Esophagus squamous epithelium (tissue), 4 donors: Measurements from ENCODE around the gene RGPD6.
"Not testable (repeated sequence)": the region's sequence is repeated elsewhere in the genome, so short reads cannot be mapped to it uniquely, and the experiment has no call there.

Experiments
- CTCF ChIP-seq, 6 experiments: fragments of 450-650 bp in 4 of 6; fragments of 200-600 bp in 2 of 6; sonication (generic) in 2 of 6; IDR thresholded peaks; one replicate each; pipeline ENCODE4 v1.5.1; 2016 to 2019; ENCODE audit warnings: antibody characterized with exemption in 6 of 6, mild to moderate bottlenecking in 4 of 6, moderate library complexity in 4 of 6
- POLR2A ChIP-seq, 4 donors: fragments of 450-650 bp; IDR thresholded peaks; one replicate each; pipeline ENCODE4 v1.6.1; 2017; ENCODE audit warnings: antibody characterized with exemption in 4 of 4, mild to moderate bottlenecking in 4 of 4, moderate library complexity in 3 of 4

- TF ChIP-seq CTCF, POLR2A (IDR thresholded peaks at IDR 0.05): not testable (repeated sequence)
These were observed 36.9 kb upstream of the RGPD6 start for GRCh38 chr2:110613927-110614326.
